Heart left ventricle (tissue), 13 donors: ENCODE data around the gene ARHGAP33.

Source experiments
- CTCF ChIP-seq, 12 donors: fragments of 200-600 bp; sonication (generic) in 4 of 12; IDR thresholded peaks; one replicate each; pipeline versions ENCODE4 v1.5.0 to v1.8.0; 2018 to 2022; ENCODE audit warnings: antibody characterized with exemption in 12 of 12, mild to moderate bottlenecking in 5 of 12
- POLR2A ChIP-seq, 2 donors: fragments of 450-650 bp; IDR thresholded peaks; one replicate each; pipeline ENCODE4 v1.6.1; 2017; ENCODE audit warnings: antibody characterized with exemption in 2 of 2, mild to moderate bottlenecking in 2 of 2, moderate library complexity in 2 of 2
- donor health status: ischemic (EF 13 %, LVEDD 7.1; RV severe dilation, severe dysfunction).
- donor health status: DM: no; HTN: yes; CAD: no.
- donor health status: DM: no; HTN: no; CAD: no.
- donor health status: ischemic (EF 25% LVEDD 6.9; RV normal size, moderate dysfunction).
- donor health status: ischemic (EF 25% LVEDD 5.7; RV mildly dilated, moderate dysfunction).
- donor health status: ischemic (EF 35%, LVEDD 5.7; RV mildly dilated, moderate dysfunction).
- donor health status: nonischemic (EF 11% LVEDD 7.7; RV severe dilation, severe dysfunction).
- donor health status: DM: yes; HTN: yes; CAD: no.
- donor health status: PGD.
- donor health status: ischemic (EF 29% LVEDD 5.4; RV normal size, mild dysfunction).
- donor health status: nonischemic (EF 23%, LVEDD 6.1; RV moderate dilation, normal function).

DNA sequence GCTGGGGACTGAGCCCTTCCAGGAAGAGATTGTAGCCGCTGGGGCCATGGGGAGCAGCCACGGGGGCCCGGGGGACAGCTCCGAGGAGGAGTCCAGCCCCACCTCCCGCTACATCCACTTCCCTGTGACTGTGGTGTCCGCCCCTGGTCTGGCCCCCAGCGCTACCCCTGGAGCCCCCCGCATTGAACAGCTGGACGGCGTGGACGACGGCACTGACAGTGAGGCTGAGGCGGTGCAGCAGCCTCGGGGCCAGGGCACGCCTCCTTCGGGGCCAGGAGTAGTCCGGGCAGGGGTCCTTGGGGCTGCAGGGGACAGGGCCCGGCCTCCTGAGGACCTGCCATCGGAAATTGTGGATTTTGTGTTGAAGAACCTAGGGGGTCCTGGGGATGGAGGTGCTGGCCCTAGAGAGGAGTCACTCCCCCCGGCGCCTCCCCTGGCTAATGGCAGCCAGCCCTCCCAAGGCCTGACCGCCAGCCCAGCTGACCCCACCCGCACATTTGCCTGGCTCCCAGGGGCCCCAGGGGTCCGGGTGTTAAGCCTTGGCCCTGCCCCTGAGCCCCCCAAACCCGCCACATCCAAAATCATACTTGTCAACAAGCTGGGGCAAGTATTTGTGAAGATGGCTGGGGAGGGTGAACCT lies 42.7 kb upstream of the ARHGAP33 start:
- no peak for TF ChIP-seq POLR2A (IDR thresholded peaks at IDR 0.05)
- TF ChIP-seq CTCF (IDR thresholded peaks at IDR 0.05) = no peak
